ENCODE measurements around the gene CNPY3.

CNPY3 gene

GRCh38 chr6:42971746-42972327 lies 42.6 kb downstream of the CNPY3 start:
- ChIA-PET POLR2A (interaction anchor here (0.5 to 4.2 kb wide), 5 partner anchors 12 to 43 kb away, joined by 4 to 20 read pairs (median 5); partner anchors contain the start of genes KLHDC3 and PPP2R5D), CTCF (interaction anchor here (0.9 to 3.2 kb wide), 4 partner anchors 8 to 362 kb away, joined by 3 to 20 read pairs (median 6); no protein-coding TSS in a partner anchor)
- no peaks in the 10 kb centered on the region for H3K4me1 ChIP-seq (ENCODE audit: control insufficient read depth, insufficient read depth, low read length)
- no peak overlapping the region for H3K4me3 ChIP-seq (ENCODE audit: low read depth, low read length)
- H3K9me3 ChIP-seq (ENCODE audit: control insufficient read depth, insufficient read depth, low read depth, low read length) = no peaks in the 10 kb centered on the region
- no peak for TF ChIP-seq ZNF610 (tag by site-specific recombination; IDR thresholded peaks at IDR 0.05; ENCODE audit: borderline replicate concordance)
- TF ChIP-seq ZNF248 (tag by site-specific recombination; IDR thresholded peaks at IDR 0.05) = no peak
- no peak for TF ChIP-seq SP7 (tag by site-specific recombination; IDR thresholded peaks at IDR 0.05)
- no peak for TF ChIP-seq ZNF76 (tag by site-specific recombination; IDR thresholded peaks at IDR 0.05; ENCODE audit: borderline replicate concordance, low read depth)
- TF ChIP-seq ZNF555 (tag by site-specific recombination; conservative IDR thresholded peaks at IDR 0.05) = no peak
- no peak for TF ChIP-seq ZNF747 (tag by site-specific recombination; IDR thresholded peaks at IDR 0.05)
- no peak for TF ChIP-seq PRDM10 (tag by site-specific recombination; IDR thresholded peaks at IDR 0.05)
- TF ChIP-seq ZNF280D (tag by site-specific recombination; IDR thresholded peaks at IDR 0.05) = no peak
- TF ChIP-seq ZNF792 (tag by site-specific recombination; IDR thresholded peaks at IDR 0.05) = no peak
- no peak for TF ChIP-seq ZNF600 (tag by site-specific recombination; IDR thresholded peaks at IDR 0.05)
- no peak for TF ChIP-seq ZNF426 (tag by site-specific recombination; IDR thresholded peaks at IDR 0.05)
- TF ChIP-seq ZNF398 (tag by site-specific recombination; IDR thresholded peaks at IDR 0.05) = no peak
- TF ChIP-seq ZNF112 (tag by site-specific recombination; IDR thresholded peaks at IDR 0.05) = no peak
- TF ChIP-seq ZNF776 (tag by site-specific recombination; IDR thresholded peaks at IDR 0.05; ENCODE audit: borderline replicate concordance) = no peak
- no peak for TF ChIP-seq ZBTB48 (tag by site-specific recombination; IDR thresholded peaks at IDR 0.05)
- no peak for TF ChIP-seq GLI2 (tag by site-specific recombination; IDR thresholded peaks at IDR 0.05; ENCODE audit: borderline replicate concordance, low read depth)
- no peak for TF ChIP-seq ZNF549 (tag by site-specific recombination; IDR thresholded peaks at IDR 0.05)
- peaks cover 4 to 28% of the 10 kb centered on the region in 2 experiments; a peak in 2 of 3 replicates for H3K36me3 ChIP-seq (ENCODE audit: control insufficient read depth in 2 of 2, insufficient read depth in 1 of 2, low read length in 2 of 2)
- no peak overlapping the region for H3K27ac ChIP-seq (ENCODE audit: extremely low read depth, low read depth, low read length)
